ENCODE data around the gene RCAN2. TPM values are rescaled to one million over a fixed set of nuclear protein-coding genes. Genes with fewer than 3 reads are reported as not detected.

The RCAN2 gene
- total RNA-seq, 1 donor from 2014 or later: 9.0 TPM

- Histone ChIP-seq H3K27ac (no peak overlapping the region), H3K9me3 (no peaks in the 10 kb centered on the region), H3K27me3 (ENCODE audit: low read depth) (peaks cover 7% of the 10 kb centered on the region), H3K36me3 (no peaks in the 10 kb centered on the region), H3K4me3 (no peak overlapping the region), H3K4me1 (peaks cover 2% of the 10 kb centered on the region)
- DNase-seq (no peak), ATAC-seq (no peak)
- no peak for TF ChIP-seq CTCF (IDR thresholded peaks at IDR 0.05)
- intact Hi-C loops (cut with DNase I): no loop called here
These were observed 315.8 kb downstream of the RCAN2 start for GRCh38 chr6:46175446-46175845.

- no peak for DNase-seq
- intact Hi-C loops (cut with DNase I): no loop called here
- H3K9me3 ChIP-seq: no peaks in the 10 kb centered on the region
- ATAC-seq: no peak
- no peak overlapping the region for H3K4me3 ChIP-seq
- no peak for TF ChIP-seq CTCF (IDR thresholded peaks at IDR 0.05)
- H3K36me3 ChIP-seq: no peaks in the 10 kb centered on the region
- no peak overlapping the region for H3K27ac ChIP-seq
- H3K4me1 ChIP-seq: peaks cover 8% of the 10 kb centered on the region
- peaks cover 7% of the 10 kb centered on the region for H3K27me3 ChIP-seq (ENCODE audit: low read depth)
These were observed 316.3 kb downstream of the RCAN2 start for GRCh38 chr6:46174904-46175303.

GRCh38 chr6:46172176-46172575 lies 319.1 kb downstream of the RCAN2 start:
- no peaks in the 10 kb centered on the region for H3K36me3 ChIP-seq
- H3K4me3 ChIP-seq: no peak overlapping the region
- TF ChIP-seq CTCF (IDR thresholded peaks at IDR 0.05): no peak
- no peak overlapping the region for H3K27ac ChIP-seq
- DNase-seq (no peak), ATAC-seq (no peak)
- no peaks in the 10 kb centered on the region for H3K9me3 ChIP-seq
- H3K27me3 ChIP-seq (ENCODE audit: low read depth): peaks cover 7% of the 10 kb centered on the region
- intact Hi-C loops (cut with DNase I): no loop called here
- H3K4me1 ChIP-seq: peaks cover 9% of the 10 kb centered on the region

Other genes with a start within 250 kb of the RCAN2 start
- 5.4 TPM for gene CYP39A1, start 161.4 kb upstream of the RCAN2 start, total RNA-seq
- 19.1 TPM for gene SLC25A27, start 161.5 kb upstream of the RCAN2 start, total RNA-seq
- gene TDRD6, start 196.4 kb upstream of the RCAN2 start, total RNA-seq: 0.47 TPM
- 20.0 TPM for gene PLA2G7, start 243.9 kb upstream of the RCAN2 start, total RNA-seq